ENCODE results near the gene SQOR.

Gene SQOR

GRCh38 chr15:45657254-45657653, 22.4 kb downstream of the SQOR start:
- TF ChIP-seq CTCF (IDR thresholded peaks at IDR 0.05): no peak

- TF ChIP-seq CTCF (IDR thresholded peaks at IDR 0.05): no peak
Measured at GRCh38 chr15:45657764-45658545, 23.1 kb downstream of the SQOR start.

GRCh38 chr15:45660231-45660979, 25.6 kb downstream of the SQOR start:
- peak; percentile 18; the same call in 1 of the 2 replicates for TF ChIP-seq CTCF (IDR thresholded peaks at IDR 0.05)

GRCh38 chr15:45662375-45662774, 27.5 kb downstream of the SQOR start:
- no peak for TF ChIP-seq CTCF (IDR thresholded peaks at IDR 0.05)

GRCh38 chr15:45664451-45664850, 29.6 kb downstream of the SQOR start:
- no peak for TF ChIP-seq CTCF (IDR thresholded peaks at IDR 0.05)

- no peak for TF ChIP-seq CTCF (IDR thresholded peaks at IDR 0.05)
Measured at GRCh38 chr15:45665261-45665660, 30.4 kb downstream of the SQOR start.

- no peak for TF ChIP-seq CTCF (IDR thresholded peaks at IDR 0.05)
Measured at GRCh38 chr15:45666119-45666875, 31.5 kb downstream of the SQOR start.
